Measurements from ENCODE around the gene NUBPL. TPM values are rescaled to one million over a fixed set of nuclear protein-coding genes. Genes with fewer than 3 reads are reported as not detected.

Gene NUBPL
- total and polyA plus RNA-seq, 7 donors: 5.3 to 15.5 (median 9.2) TPM

- no peaks in the 10 kb centered on the region for H3K9me3 ChIP-seq
- DNase-seq: no peak
- intact Hi-C loops (cut with DNase I): no loop called here
- no peak overlapping the region for H3K4me3 ChIP-seq
- no peaks in the 10 kb centered on the region for H3K36me3 ChIP-seq
- no peaks in the 10 kb centered on the region for H3K4me1 ChIP-seq
- 73 to 82% methylated on average over 3 of the region's 3 CpGs for WGBS, 2 donors
- TF ChIP-seq, protein P1, sequence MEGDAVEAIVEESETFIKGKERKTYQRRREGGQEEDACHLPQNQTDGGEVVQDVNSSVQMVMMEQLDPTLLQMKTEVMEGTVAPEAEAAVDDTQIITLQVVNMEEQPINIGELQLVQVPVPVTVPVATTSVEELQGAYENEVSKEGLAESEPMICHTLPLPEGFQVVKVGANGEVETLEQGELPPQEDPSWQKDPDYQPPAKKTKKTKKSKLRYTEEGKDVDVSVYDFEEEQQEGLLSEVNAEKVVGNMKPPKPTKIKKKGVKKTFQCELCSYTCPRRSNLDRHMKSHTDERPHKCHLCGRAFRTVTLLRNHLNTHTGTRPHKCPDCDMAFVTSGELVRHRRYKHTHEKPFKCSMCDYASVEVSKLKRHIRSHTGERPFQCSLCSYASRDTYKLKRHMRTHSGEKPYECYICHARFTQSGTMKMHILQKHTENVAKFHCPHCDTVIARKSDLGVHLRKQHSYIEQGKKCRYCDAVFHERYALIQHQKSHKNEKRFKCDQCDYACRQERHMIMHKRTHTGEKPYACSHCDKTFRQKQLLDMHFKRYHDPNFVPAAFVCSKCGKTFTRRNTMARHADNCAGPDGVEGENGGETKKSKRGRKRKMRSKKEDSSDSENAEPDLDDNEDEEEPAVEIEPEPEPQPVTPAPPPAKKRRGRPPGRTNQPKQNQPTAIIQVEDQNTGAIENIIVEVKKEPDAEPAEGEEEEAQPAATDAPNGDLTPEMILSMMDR (IDR thresholded peaks at IDR 0.05): no peak
- TF ChIP-seq POLR2A (IDR thresholded peaks at IDR 0.05) (no peak), EP300 (IDR thresholded peaks at IDR 0.05) (no peak), POLR2AphosphoS5 (IDR thresholded peaks at IDR 0.05) (no peak)
- H3K27ac ChIP-seq: no peak overlapping the region
- no peaks in the 10 kb centered on the region for H3K27me3 ChIP-seq
Measured at GRCh38 chr14:31544816-31545215, 16.4 kb upstream of the NUBPL start.

DNA sequence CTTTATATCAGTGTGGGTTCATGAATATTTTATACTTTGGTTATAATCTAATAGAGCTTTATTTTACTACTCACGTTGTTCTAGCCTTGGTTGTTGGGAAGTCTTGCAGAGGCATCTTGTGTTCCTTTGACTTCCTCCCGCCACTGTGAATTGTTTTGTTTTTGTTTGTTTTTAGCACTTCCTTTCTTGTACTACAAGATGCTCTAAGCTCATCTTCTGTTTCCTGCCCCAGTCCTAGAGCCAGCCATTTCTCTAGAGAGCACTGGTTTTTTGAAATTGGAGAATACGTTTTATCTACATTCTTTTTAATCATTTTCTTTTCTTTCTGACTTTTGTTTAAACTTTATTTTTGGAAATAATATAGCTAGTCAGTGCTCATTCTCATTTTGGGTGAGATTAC lies 15.9 kb upstream of the NUBPL start:
- WGBS, 2 donors: 40 to 41% methylated on average over 3 of the region's 3 CpGs

GRCh38 chr14:31549817-31550216 lies 11.4 kb upstream of the NUBPL start:
- WGBS, 2 donors: 84 to 89% methylated on average over 2 of the region's 2 CpGs
- no peaks in the 10 kb centered on the region for H3K27me3 ChIP-seq
- intact Hi-C loops (cut with DNase I): no loop called here
- no peak for DNase-seq
- no peak overlapping the region for H3K4me3 ChIP-seq
- H3K9me3 ChIP-seq: no peaks in the 10 kb centered on the region
- no peak overlapping the region for H3K27ac ChIP-seq
- no peak for TF ChIP-seq POLR2A (IDR thresholded peaks at IDR 0.05)
- no peak for TF ChIP-seq POLR2AphosphoS5 (IDR thresholded peaks at IDR 0.05)
- TF ChIP-seq, protein P1 (IDR thresholded peaks at IDR 0.05): no peak
- no peak for TF ChIP-seq EP300 (IDR thresholded peaks at IDR 0.05)
- H3K36me3 ChIP-seq: no peaks in the 10 kb centered on the region
- no peaks in the 10 kb centered on the region for H3K4me1 ChIP-seq

More for the DNA sequence above, 15.9 kb upstream of the NUBPL start:
- Histone ChIP-seq H3K36me3 (no peaks in the 10 kb centered on the region), H3K9me3 (no peaks in the 10 kb centered on the region), H3K4me1 (no peaks in the 10 kb centered on the region), H3K4me3 (no peak overlapping the region), H3K27me3 (no peaks in the 10 kb centered on the region), H3K27ac (no peak overlapping the region)
- intact Hi-C loops (cut with DNase I): no loop called here
- TF ChIP-seq, protein P1 (IDR thresholded peaks at IDR 0.05): no peak
- TF ChIP-seq EP300 (IDR thresholded peaks at IDR 0.05) (no peak), POLR2A (IDR thresholded peaks at IDR 0.05) (no peak), POLR2AphosphoS5 (IDR thresholded peaks at IDR 0.05) (no peak)
- no peak for DNase-seq

DNA sequence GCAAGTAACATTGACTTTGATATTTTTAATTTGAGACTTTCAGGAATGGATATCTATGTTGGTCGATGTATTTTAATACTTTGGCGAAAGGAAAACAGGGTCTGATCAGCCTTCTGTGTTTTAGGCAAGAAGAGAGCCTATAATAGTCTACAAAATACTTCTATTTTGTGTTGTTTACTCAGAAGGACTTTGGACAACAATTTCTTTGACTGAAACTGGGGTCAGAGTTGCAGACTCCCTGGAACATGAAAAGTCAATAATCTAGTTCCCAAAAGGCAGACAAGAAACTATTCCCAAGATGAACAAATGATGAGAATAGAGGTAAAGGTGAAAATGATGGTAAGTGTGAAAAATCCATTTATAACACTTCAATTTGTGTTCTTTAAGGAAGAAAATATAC lies 10.6 kb upstream of the NUBPL start:
- Histone ChIP-seq H3K4me1 (no peaks in the 10 kb centered on the region), H3K36me3 (no peaks in the 10 kb centered on the region), H3K27me3 (no peaks in the 10 kb centered on the region), H3K4me3 (no peak overlapping the region), H3K9me3 (no peaks in the 10 kb centered on the region), H3K27ac (no peak overlapping the region)
- intact Hi-C loops (cut with DNase I): no loop called here
- no peak for TF ChIP-seq POLR2A (IDR thresholded peaks at IDR 0.05)
- 81 to 95% methylated on average over 2 of the region's 2 CpGs for WGBS, 2 donors
- no peak for DNase-seq

DNA sequence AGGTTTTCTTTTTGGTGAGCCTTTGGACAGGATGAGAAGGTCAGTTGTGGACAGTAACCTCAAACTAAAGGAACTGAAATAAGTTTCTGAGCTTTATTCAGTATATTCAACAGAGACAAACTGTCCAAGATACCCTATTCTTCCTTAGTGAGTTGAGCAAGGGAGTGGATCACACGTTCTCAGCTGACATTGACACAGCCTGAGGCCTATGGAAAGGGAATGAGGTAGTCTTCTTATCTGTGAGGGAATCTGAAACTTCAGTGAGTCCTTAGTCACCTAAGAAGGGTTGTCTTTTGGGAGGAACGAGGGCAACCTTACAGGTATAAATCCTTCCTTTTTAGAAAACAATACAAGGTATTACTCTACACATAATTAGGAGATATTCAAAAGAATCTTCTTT lies 5.0 kb upstream of the NUBPL start:
- Histone ChIP-seq H3K27ac (no peak overlapping the region), H3K27me3 (no peaks in the 10 kb centered on the region), H3K4me3 (no peak overlapping the region), H3K36me3 (no peaks in the 10 kb centered on the region), H3K9me3 (no peaks in the 10 kb centered on the region), H3K4me1 (no peaks in the 10 kb centered on the region)
- DNase-seq: no peak
- intact Hi-C loops (cut with DNase I): no loop called here
- 77 to 84% methylated on average over 2 of the region's 2 CpGs for WGBS, 2 donors
- TF ChIP-seq EP300 (IDR thresholded peaks at IDR 0.05) (no peak), POLR2AphosphoS5 (IDR thresholded peaks at IDR 0.05) (no peak)

- no peaks in the 10 kb centered on the region for H3K36me3 ChIP-seq
- H3K27me3 ChIP-seq: no peaks in the 10 kb centered on the region
- no peak overlapping the region for H3K27ac ChIP-seq
- TF ChIP-seq EP300 (IDR thresholded peaks at IDR 0.05): no peak
- no peak for TF ChIP-seq POLR2AphosphoS5 (IDR thresholded peaks at IDR 0.05)
- TF ChIP-seq, protein P1 (IDR thresholded peaks at IDR 0.05): no peak
- TF ChIP-seq POLR2A (IDR thresholded peaks at IDR 0.05): no peak
- intact Hi-C loops (cut with DNase I): loop anchor here (5.0 kb wide), 5 partner anchors 103 to 642 kb away; partner anchors contain the start of genes ARHGAP5, DTD2, HEATR5A and RNU6-7
- H3K4me3 ChIP-seq: no peak overlapping the region
- WGBS, 2 donors: 93 to 95% methylated on average over 21 of the region's 21 CpGs
- no peak for DNase-seq
- peaks cover 0 to 7% (median 3%) of the 10 kb centered on the region in 4 donors for H3K4me1 ChIP-seq
- no peaks in the 10 kb centered on the region for H3K9me3 ChIP-seq
Measured at GRCh38 chr14:31559939-31560338, 1.3 kb upstream of the NUBPL start.

All from sigmoid colon (tissue), 7 donors.